GM12878 (cell line): ENCODE results near the gene PLXNC1.

ENCODE experiments used
- NFIC ChIP-seq: IDR thresholded peaks from 2 replicates; pipeline ENCODE4 v1.6.1; 2012; ENCODE audit warnings: low read depth, mild to moderate bottlenecking, inconsistent platforms, low read length, moderate library complexity
- TF ChIP-seq, protein P1 (sequence below), 3 experiments: IDR thresholded peaks in 2 of 3; conservative IDR thresholded peaks in 1 of 3; 2 replicates each; pipeline ENCODE4 v1.5.1; 2011; ENCODE audit warnings: low read depth in 3 of 3, low read length in 3 of 3, mild to moderate bottlenecking in 3 of 3, control low read depth in 2 of 3, moderate library complexity in 2 of 3, inconsistent platforms in 1 of 3, mixed read lengths in 1 of 3; ENCODE audit not compliant: control insufficient read depth in 2 of 3, insufficient read depth in 1 of 3; ENCODE audit errors: extremely low read depth in 1 of 3

DNA sequence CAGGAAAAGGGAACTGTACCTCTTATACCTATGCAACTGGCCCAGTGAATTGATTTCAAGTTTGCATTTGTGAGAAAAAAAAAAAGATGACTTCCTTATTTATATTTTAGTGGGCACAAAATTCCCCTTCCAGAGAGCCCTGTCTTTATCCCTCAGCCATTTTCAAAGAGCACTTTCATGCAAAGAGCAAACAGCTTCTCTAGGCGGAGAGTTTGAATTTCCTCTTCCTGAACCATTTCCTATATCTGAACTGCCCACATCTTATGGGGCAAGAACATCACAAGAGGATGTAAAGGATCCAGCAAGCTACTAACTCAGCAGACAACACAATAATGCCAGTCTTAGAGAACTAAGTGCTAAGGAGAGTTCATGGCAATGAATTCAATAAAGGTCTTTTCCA is 22.3 kb upstream of the PLXNC1 start:
- TF ChIP-seq, protein P1, sequence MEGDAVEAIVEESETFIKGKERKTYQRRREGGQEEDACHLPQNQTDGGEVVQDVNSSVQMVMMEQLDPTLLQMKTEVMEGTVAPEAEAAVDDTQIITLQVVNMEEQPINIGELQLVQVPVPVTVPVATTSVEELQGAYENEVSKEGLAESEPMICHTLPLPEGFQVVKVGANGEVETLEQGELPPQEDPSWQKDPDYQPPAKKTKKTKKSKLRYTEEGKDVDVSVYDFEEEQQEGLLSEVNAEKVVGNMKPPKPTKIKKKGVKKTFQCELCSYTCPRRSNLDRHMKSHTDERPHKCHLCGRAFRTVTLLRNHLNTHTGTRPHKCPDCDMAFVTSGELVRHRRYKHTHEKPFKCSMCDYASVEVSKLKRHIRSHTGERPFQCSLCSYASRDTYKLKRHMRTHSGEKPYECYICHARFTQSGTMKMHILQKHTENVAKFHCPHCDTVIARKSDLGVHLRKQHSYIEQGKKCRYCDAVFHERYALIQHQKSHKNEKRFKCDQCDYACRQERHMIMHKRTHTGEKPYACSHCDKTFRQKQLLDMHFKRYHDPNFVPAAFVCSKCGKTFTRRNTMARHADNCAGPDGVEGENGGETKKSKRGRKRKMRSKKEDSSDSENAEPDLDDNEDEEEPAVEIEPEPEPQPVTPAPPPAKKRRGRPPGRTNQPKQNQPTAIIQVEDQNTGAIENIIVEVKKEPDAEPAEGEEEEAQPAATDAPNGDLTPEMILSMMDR (IDR thresholded peaks at IDR 0.05 in 2 of 3, conservative IDR thresholded peaks at IDR 0.05 in 1 of 3; ENCODE audit: control insufficient read depth in 2 of 3, extremely low read depth in 1 of 3, insufficient read depth in 1 of 3, low read depth in 3 of 3, low read length in 3 of 3), result no peak
- no peak for TF ChIP-seq NFIC
